Keratinocyte (primary cell): ENCODE data around the gene ITPK1. TPM values are rescaled to one million over a fixed set of nuclear protein-coding genes. Genes with fewer than 3 reads are reported as not detected.

Experiments
- DNase-seq: peaks from one replicate; pipeline ENCODE4 v3.0.0-alpha.2; 2011; ENCODE audit warnings: low read depth, missing footprints, low spot score
- FAIRE-seq: peaks from 2 replicates; lab custom pipeline; 2011; peaks lifted over from hg19 to GRCh38; lab: Jason Lieb, UNC
- H2AFZ ChIP-seq: 2 replicates; pipeline ENCODE4 v1.6.0; 2012; ENCODE audit warnings: low read length, control low read depth, inconsistent platforms; ENCODE audit not compliant: control insufficient read depth
- H3K27ac ChIP-seq: 2 replicates; pipeline ENCODE4 v1.5.1; 2011; ENCODE audit warnings: low read length; ENCODE audit not compliant: control insufficient read depth, insufficient read depth
- H3K27me3 ChIP-seq: 3 replicates; pipeline ENCODE4 v1.6.0; 2011; ENCODE audit warnings: low read length; ENCODE audit not compliant: control insufficient read depth, insufficient read depth; ENCODE audit errors: extremely low read depth
- H3K36me3 ChIP-seq, 2 experiments: 2 replicates in 1 of 2; 3 replicates in 1 of 2; pipeline ENCODE4 v1.5.1; 2011; ENCODE audit warnings: low read length in 2 of 2, mild to moderate bottlenecking in 1 of 2; ENCODE audit not compliant: control insufficient read depth in 2 of 2, insufficient read depth in 2 of 2; ENCODE audit errors: extremely low read depth in 1 of 2
- H3K4me1 ChIP-seq: 3 replicates; pipeline ENCODE4 v1.5.1; 2011; ENCODE audit warnings: low read length; ENCODE audit not compliant: control insufficient read depth, insufficient read depth; ENCODE audit errors: extremely low read depth
- H3K4me2 ChIP-seq: 3 replicates; pipeline ENCODE4 v1.6.0; 2011; ENCODE audit warnings: low read depth, low read length; ENCODE audit not compliant: control insufficient read depth, insufficient read depth; ENCODE audit errors: extremely low read depth
- H3K4me3 ChIP-seq, 3 experiments: fragments of 200-600 bp in 1 of 3; sonication (generic) in 1 of 3; 2 replicates in 2 of 3; 3 replicates in 1 of 3; pipeline ENCODE4 v1.5.1; 2011 to 2016; ENCODE audit warnings: low read length in 3 of 3, mild to moderate bottlenecking in 3 of 3, control low read depth in 2 of 3, inconsistent platforms in 1 of 3, low read depth in 1 of 3, mixed read lengths in 1 of 3, mixed run types in 1 of 3, moderate library complexity in 1 of 3; ENCODE audit not compliant: control insufficient read depth in 2 of 3, insufficient read depth in 2 of 3; ENCODE audit errors: extremely low read depth in 1 of 3
- H3K79me2 ChIP-seq: 2 replicates; pipeline ENCODE4 v1.6.0; 2012; ENCODE audit warnings: low read length; ENCODE audit not compliant: control insufficient read depth, insufficient read depth
- H3K9ac ChIP-seq: 3 replicates; pipeline ENCODE4 v1.6.0; 2011; ENCODE audit warnings: low read length; ENCODE audit not compliant: control insufficient read depth, insufficient read depth; ENCODE audit errors: extremely low read depth
- H3K9me1 ChIP-seq: 3 replicates; pipeline ENCODE4 v1.6.0; 2011; ENCODE audit warnings: low read length; ENCODE audit not compliant: control insufficient read depth, insufficient read depth; ENCODE audit errors: extremely low read depth
- H3K9me3 ChIP-seq: 2 replicates; pipeline ENCODE4 v1.5.1; 2012; ENCODE audit warnings: low read depth, low read length; ENCODE audit not compliant: control insufficient read depth
- H4K20me1 ChIP-seq: 3 replicates; pipeline ENCODE4 v1.6.0; 2011; ENCODE audit warnings: low read length; ENCODE audit not compliant: control insufficient read depth, insufficient read depth; ENCODE audit errors: extremely low read depth
- CTCF ChIP-seq, 3 experiments: IDR thresholded peaks in 1 of 3; conservative IDR thresholded peaks in 1 of 3; optimal IDR thresholded peaks in 1 of 3; 2 replicates in 2 of 3; 3 replicates in 1 of 3; pipeline versions ENCODE3 to v1.5.1; 2011; ENCODE audit warnings: low read length in 3 of 3, mild to moderate bottlenecking in 3 of 3, moderate library complexity in 2 of 3, control low read depth in 1 of 3, inconsistent platforms in 1 of 3; ENCODE audit not compliant: insufficient read depth in 2 of 3; ENCODE audit errors: extremely low read depth in 1 of 3
- EZH2 ChIP-seq: IDR thresholded peaks from one replicate; pipeline ENCODE4 v1.6.1; 2012; ENCODE audit warnings: inconsistent platforms, mild to moderate bottlenecking, low read length, moderate library complexity
- dilution Hi-C: fragments of 300-500 bp; cut with MboI; formaldehyde crosslinking; loops from one replicate; pipeline ENCODE4 v1.7.0; 2020; ENCODE audit warnings: low sequenced_read_pairs; ENCODE audit not compliant: extremely low pct_ligation_motif_present
- polyA plus RNA-seq, 5 experiments: library from polyadenylated mRNA; depleted of rRNA in 3 of 5; stranded (reverse) in 3 of 5; stranded (forward) in 1 of 5; unstranded in 1 of 5; fragments of >200 nt; gene quantifications; 1 replicate in 1 of 5; 2 replicates in 3 of 5; 3 replicates in 1 of 5; pipeline versions ENCODE4 v1.2.1 to v1.2.3, GENCODE V29; 2011 to 2012; ENCODE audit warnings: missing spikeins in 2 of 5, low read depth in 1 of 5, low replicate concordance in 1 of 5

ITPK1 gene
- polyA plus RNA-seq, 1 donor (not counting 4 experiments of a cell fraction or from before 2014, with no cell fraction given) = 67.8 TPM

DNA sequence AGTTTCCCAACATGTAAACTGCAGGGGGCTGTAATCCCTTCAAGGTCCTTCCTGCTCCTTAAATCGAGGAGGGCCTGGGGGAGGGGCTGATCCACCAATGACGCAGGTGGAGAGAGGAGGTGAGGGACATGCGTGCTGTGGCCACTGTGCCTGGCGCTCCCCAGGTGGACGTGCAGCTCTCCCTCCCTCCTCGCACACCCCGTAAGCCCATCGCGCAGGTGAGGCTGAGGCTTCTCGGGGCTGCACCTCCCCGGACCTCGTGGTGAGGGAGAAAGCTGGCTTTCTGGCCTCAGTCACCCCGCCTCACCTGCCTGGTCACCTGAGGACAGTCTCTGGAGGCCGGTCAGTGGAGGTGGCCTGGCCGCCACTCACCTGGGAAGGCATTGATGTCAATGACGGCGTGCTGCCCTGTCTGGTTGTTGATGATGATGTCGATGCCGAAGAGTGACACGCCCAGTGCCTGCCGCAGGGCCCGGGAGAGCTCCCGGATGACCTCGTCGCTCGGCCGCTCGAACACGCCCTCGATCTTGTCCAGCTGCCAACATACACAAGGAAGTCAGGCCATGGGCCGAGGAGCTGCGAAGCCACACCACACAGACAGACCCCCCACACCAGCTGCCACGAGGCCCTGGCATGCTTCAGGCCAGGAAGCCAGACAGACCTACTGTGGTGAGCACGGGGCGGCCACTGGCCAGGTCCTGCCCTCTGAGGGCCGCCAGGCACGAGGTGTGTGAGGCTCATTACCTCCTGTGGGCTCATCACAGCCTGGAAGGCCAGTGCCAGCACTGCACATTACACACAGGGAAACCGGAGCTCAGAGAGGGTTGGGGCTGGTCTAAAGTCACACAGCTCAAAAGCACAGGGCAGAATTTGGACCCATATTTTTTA is 169.5 kb downstream of the ITPK1 start:
- Histone ChIP-seq H3K4me1 (peaks cover 4% of the 10 kb centered on the region), H3K79me2 (no peaks in the 10 kb centered on the region), H2AFZ (no peak overlapping the region), H3K36me3 (peaks cover 23 to 34% of the 10 kb centered on the region in 2 experiments), H3K4me2 (no peak overlapping the region), H3K27me3 (no peaks in the 10 kb centered on the region), H3K9me1 (no peaks in the 10 kb centered on the region), H4K20me1 (no peaks in the 10 kb centered on the region), H3K9ac (no peak overlapping the region), H3K9me3 (no peaks in the 10 kb centered on the region), H3K4me3 (no peak overlapping the region), H3K27ac (no peak overlapping the region)
- DNase-seq = no peak
- dilution Hi-C loops = no loop called here
- no peak for FAIRE-seq
- no peak for TF ChIP-seq CTCF (optimal IDR thresholded peaks at IDR 0.05 in 1 of 3, IDR thresholded peaks at IDR 0.05 in 1 of 3, conservative IDR thresholded peaks at IDR 0.05 in 1 of 3; ENCODE audit: extremely low read depth in 1 of 3, insufficient read depth in 2 of 3, low read length in 3 of 3)
- TF ChIP-seq EZH2 = no peak

GRCh38 chr14:92945544-92945943 is 170.2 kb downstream of the ITPK1 start:
- H4K20me1 ChIP-seq = no peaks in the 10 kb centered on the region
- TF ChIP-seq CTCF (optimal IDR thresholded peaks at IDR 0.05 in 1 of 3, IDR thresholded peaks at IDR 0.05 in 1 of 3, conservative IDR thresholded peaks at IDR 0.05 in 1 of 3; ENCODE audit: extremely low read depth in 1 of 3, insufficient read depth in 2 of 3, low read length in 3 of 3) (no peak), EZH2 (no peak)
- no peak for FAIRE-seq
- H2AFZ ChIP-seq = no peak overlapping the region
- H3K27me3 ChIP-seq = no peaks in the 10 kb centered on the region
- DNase-seq = no peak
- no peak overlapping the region for H3K9ac ChIP-seq
- no peak overlapping the region for H3K27ac ChIP-seq
- no peak overlapping the region for H3K4me3 ChIP-seq
- no peaks in the 10 kb centered on the region for H3K79me2 ChIP-seq
- H3K9me3 ChIP-seq = no peaks in the 10 kb centered on the region
- H3K36me3 ChIP-seq = peaks cover 24 to 34% of the 10 kb centered on the region in 2 experiments
- H3K4me1 ChIP-seq = peaks cover 4% of the 10 kb centered on the region
- no peaks in the 10 kb centered on the region for H3K9me1 ChIP-seq
- dilution Hi-C loops = no loop called here
- no peak overlapping the region for H3K4me2 ChIP-seq
